ENCODE measurements around the gene ZSWIM3.
"Not testable (repeated sequence)": the region's sequence is repeated elsewhere in the genome, so short reads cannot be mapped to it uniquely, and the experiment has no call there.

The ZSWIM3 gene

GRCh38 chr20:45861221-45862075 lies 4.0 kb downstream of the ZSWIM3 start:
- no peak for DNase-seq

DNA sequence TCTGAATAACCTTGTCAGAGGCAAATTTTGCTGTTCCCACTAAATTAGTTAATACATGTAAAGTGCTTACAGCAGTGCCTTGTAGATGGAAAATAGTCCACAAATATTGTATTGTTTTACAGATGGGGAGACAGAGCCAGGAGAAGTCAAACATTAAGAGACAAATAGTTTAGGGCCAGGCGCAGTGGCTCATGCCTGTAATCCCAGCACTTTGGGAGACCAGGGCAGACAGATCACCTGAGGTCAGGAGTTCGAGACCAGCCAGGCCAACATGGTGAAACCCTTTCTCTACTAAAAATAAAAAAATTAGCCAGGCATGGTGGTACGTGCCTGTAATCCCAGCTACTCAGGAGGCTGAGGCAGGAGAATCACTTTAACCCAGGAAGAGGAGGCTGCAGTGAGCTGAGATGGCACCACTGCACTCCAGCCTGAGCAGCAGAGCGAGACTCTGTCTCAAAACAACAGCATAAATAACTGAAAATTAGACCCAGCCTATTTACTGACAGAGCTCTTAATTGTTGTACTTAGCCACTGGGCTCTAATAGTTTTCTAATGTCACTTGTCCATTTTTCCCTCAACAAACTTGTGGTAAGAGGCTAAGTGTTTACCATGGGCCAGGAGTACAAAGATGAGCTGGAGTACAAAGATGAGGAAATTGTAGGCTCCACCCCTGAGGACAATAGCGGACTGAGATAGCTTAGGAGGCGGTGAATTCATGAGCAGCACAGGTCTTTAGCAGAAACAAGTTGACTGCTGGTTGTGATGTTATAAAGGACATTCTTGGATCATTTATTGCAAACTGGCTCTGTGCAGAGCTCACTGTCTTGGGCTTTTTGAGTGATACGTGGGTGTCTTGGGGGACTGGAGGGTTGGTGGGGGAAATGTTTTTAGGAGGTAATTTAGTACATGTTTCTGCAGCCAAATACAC lies 6.4 kb downstream of the ZSWIM3 start:
- no peak for DNase-seq

GRCh38 chr20:45866454-45866853 lies 9.0 kb downstream of the ZSWIM3 start:
- DNase-seq: no peak

DNA sequence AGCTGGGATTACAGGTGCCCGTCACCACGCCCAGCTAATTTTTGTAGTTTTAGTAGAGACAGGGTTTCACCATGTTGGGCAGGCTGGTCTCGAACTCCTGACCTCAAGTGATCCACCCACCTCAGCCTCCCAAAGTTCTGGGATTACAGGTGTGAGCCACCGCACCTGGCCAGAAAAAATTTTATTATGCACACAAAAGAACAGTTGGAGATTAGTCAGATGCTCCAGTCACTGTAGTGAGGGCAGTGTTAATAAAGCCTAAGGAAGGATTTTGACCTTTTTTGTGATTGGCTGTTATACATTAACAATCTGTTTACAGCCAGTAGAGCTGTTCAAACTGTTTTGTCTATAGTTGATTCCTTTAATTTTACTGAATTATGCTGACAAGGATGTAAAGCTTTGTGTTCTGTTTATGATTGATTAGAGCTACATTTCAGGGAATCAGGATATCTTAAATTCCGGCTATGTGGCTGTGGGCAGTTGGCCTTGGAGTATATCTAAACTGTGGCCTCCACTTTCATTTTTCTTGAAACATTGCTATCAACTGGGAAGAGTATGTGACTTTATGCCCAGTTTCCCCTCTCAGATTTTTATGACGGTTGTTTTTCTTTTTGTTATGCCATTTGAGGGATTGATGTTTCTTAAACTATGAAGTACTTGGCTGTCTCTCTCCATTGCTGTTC lies 9.9 kb downstream of the ZSWIM3 start:
- no peak for DNase-seq

GRCh38 chr20:45867819-45868176 lies 10.4 kb downstream of the ZSWIM3 start:
- no peak for DNase-seq

DNA sequence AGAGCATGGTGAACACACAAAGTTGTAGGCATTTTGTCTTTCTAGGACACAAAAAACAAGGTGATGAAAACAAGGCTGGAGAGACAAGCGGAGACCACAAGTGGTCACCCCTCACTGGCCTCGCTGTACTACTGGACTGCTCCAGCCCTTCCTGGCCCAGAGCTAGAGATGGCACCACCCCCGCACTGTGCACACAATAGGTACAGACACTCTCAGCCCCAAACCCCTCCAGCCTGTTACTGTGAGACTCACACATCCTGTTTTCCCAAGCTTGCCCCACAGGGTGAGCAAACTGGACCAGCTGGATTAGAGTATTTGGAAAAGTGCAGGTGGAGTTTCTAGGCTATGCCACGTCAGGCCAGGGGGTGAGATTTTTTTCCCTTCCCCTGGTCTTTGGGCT lies 15.2 kb downstream of the ZSWIM3 start:
- DNase-seq: no peak

GRCh38 chr20:45873409-45874103 lies 16.1 kb downstream of the ZSWIM3 start:
- DNase-seq: no peak

DNA sequence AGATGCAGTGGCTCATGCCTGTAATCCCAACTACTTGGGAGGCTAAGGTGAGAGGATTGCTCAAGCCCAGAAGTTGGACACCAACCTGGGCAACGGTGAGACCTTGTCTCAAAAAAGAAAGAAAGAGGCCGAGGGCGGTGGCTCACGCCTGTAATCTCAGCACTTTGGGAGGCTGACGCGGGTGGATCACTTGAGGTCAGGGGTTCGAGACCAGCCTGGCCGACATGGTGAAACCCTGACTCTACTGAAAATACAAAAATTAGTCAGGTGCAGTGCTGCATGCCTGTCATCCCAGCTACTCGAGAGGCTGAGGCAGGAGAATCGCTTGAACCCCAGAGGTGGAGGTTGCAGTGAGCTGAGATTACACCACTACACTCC lies 16.7 kb downstream of the ZSWIM3 start:
- not testable (repeated sequence) for DNase-seq

DNA sequence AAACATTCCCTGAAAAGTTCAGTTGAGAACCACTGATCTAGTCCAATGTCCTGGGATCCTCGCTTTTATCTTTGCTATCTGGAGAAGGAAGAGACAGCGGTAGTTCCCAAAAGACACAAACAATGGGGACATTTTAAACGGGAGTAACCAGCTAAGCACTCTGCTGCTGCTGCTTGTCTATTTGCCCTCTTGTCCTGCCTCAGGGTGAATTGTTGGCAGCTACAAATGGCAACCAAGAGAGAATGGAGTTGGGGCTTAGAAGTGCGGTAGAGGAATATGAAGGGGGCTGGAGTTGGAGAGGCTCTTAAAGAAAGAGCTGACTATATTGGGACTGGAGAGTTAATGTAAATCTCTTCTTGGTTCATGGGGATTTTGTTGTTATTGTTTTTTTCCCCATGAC lies 17.2 kb downstream of the ZSWIM3 start:
- no peak for DNase-seq

GRCh38 chr20:45878076-45878761 lies 20.8 kb downstream of the ZSWIM3 start:
- no peak for DNase-seq

DNA sequence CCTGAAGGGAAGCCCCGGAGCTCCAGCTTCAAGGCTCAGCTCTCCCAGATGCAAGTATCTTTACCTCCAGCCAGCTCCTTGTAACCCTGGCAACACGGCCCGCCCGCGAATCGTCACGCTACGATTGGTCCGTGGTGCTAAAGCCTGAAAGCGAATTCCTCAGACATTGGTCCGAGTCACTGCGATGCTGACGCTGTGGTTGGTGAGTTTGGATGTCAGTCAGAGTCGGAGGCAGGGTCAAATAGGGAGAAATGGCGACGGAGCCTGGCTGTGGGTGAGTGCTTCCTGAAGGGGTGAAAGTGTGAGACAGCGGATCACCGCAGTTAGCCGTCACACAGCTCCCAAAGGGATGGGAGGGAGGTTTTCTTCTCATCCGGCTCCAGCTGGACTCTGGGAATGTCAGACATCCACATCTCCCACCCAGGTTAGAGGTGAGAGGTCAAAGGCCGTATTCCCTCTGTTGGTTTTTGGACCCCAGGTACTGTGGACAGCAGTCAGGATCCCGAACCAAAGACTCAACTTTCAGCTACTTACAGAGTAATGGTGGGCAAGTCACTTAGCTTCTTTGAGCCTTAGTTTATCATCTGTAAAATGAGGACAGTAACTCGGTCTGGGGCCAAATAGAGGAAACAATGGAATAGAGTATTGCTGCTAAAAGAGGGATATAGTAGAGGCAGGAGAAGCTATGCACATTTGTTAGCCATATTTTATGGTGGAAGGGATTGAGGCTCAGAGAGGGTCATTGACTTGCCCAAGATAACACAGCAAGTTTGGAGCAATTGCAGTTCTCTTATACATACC lies 23.8 kb downstream of the ZSWIM3 start, which contains the start of gene ZSWIM1:
Gene ZSWIM1, plus strand, starts transcription at position 240 of the 801 bp plus-strand sequence. CDS start 1,366 bp downstream, outside the sequence.
- DNase-seq: peak; percentile 100

DNA sequence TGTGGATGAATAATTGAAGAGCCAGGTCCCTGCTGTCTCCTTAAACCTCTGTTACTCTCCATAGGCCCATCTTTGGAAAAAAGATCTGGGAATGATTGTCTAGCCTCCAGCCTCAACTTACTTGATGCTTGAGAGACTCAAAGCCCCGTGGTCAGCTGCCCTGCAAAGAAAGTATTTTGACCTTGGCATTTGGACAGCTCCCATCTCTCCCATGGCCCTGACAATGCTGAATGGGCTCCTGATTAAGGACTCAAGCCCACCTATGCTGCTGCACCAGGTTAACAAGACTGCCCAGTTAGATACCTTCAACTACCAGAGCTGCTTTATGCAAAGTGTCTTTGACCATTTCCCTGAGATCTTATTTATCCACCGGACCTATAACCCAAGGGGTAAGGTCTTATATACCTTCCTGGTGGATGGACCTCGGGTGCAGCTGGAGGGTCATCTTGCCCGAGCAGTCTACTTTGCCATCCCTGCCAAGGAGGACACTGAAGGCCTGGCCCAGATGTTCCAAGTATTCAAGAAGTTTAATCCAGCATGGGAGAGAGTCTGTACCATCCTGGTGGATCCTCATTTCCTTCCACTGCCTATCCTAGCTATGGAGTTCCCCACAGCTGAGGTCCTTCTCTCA lies 25.2 kb downstream of the ZSWIM3 start:
- no peak for DNase-seq

DNA sequence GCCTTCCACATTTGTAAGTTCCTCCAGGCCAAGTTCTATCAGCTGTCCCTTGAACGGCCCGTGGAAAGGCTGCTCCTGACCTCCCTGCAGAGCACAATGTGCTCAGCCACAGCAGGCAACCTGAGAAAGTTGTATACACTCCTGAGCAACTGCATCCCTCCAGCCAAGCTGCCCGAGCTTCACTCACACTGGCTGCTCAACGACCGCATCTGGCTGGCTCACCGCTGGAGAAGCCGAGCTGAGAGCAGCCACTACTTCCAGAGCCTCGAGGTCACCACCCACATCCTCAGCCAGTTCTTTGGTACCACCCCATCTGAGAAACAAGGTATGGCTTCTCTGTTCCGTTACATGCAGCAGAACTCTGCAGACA lies 25.7 kb downstream of the ZSWIM3 start:
- DNase-seq: no peak

- DNase-seq: no peak
Observed at GRCh38 chr20:45886590-45887345, 29.4 kb downstream of the ZSWIM3 start.

DNA sequence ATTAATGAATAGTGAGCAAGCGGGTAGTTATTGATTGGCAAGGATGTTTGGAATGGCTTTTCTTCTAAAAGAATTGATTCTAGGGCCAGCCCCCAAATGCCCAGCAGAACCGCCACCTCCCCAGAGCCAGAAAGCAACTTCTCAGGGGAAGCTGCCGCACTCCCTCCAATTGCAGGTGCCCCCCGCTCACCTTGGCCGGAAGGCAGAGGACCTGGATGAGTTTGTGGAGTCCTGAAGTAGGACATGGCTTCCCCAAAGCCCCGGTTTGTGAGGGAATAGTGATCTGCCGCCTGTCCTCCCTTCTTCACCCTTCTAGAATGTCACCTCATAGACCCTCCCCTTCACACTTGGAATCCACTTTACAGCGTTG lies 29.9 kb downstream of the ZSWIM3 start, which contains the start of gene SPATA25:
Gene SPATA25, minus strand, starts transcription at position 277 of the 370 bp plus-strand sequence. Its CDS starts 32 bp downstream, at position 245.
- DNase-seq: no peak

DNA sequence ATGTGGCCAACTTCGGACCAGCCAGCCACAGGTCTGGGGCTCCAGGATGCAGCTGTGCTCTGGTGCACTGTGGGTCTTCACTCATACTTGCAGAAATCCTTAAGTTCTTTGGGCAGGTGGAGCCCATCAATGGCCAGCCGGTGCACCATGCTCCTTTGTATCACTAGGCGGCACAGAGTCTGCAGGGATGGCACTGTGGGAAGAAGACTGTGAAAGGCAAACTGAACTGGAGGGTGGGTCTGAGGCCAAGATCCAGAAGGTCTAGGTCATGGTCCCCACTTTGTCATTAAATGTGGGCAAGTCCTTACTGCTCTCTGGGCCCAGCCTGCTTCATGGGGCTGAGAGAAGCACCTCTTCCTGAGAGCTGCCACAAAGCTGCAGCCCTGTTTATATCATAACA lies 31.3 kb downstream of the ZSWIM3 start:
- DNase-seq: no peak

DNA sequence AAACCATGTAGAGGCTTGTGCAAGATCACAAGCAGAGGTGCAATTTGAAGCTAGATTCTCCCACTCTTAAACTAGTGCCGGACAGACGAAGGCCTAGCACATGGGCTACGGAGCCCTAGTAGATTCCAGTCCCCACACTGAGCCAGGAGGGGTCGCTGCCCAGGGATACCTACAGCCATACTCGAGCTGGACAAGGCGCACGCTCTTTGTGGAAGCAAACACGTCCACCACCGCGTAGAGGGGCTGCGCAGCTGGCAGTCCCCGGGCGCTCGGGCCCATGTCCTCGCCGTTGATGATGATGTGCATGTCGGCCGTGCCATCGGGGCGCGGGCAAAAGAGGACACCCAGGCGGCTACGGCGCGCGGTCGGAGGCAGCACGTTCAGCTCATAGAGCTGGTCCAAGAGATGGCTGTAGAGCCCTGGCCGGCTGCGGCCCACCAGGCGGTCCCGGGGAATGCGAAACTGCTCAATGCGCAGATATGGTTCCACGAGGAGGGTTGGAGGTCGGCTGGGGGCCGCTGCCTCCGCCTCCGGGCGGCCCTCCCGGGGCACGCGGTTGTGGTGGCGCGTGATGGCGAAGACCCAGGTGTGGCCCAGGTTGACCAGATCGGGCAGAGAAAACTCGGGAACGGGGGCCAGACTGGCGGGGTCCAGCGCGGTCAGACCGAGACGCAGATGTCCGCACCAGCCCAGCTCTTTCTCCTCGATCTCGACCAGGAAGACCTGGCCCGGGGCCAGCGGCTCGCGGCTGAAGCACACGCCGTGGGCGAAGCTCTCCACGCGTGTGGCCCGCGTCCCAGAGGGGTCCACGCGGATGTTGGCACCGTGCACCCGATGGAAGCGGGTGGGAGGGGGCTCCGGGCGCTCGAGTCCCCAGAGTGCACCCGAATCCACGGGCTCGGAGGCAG lies 32.9 kb downstream of the ZSWIM3 start:
- peak; percentile 69 for DNase-seq

All from activated CD4-positive, alpha-beta T cell treated with anti-CD3 and anti-CD28 coated beads for 48 hours (primary cell).